Measurements from ENCODE around the gene GJA10.

GRCh38 chr6:89862698-89863097 is 31.6 kb upstream of the GJA10 start:
- TF ChIP-seq, protein P1, sequence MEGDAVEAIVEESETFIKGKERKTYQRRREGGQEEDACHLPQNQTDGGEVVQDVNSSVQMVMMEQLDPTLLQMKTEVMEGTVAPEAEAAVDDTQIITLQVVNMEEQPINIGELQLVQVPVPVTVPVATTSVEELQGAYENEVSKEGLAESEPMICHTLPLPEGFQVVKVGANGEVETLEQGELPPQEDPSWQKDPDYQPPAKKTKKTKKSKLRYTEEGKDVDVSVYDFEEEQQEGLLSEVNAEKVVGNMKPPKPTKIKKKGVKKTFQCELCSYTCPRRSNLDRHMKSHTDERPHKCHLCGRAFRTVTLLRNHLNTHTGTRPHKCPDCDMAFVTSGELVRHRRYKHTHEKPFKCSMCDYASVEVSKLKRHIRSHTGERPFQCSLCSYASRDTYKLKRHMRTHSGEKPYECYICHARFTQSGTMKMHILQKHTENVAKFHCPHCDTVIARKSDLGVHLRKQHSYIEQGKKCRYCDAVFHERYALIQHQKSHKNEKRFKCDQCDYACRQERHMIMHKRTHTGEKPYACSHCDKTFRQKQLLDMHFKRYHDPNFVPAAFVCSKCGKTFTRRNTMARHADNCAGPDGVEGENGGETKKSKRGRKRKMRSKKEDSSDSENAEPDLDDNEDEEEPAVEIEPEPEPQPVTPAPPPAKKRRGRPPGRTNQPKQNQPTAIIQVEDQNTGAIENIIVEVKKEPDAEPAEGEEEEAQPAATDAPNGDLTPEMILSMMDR (conservative IDR thresholded peaks at IDR 0.05; ENCODE audit: low read depth, low read length) = no peak
- TF ChIP-seq EZH2 (IDR thresholded peaks at IDR 0.05; ENCODE audit: low read length, unreplicated experiment) (no peak), EZH2phosphoT487 (IDR thresholded peaks at IDR 0.05; ENCODE audit: borderline replicate concordance, low read length) (no peak)
